GM12878 (cell line): ENCODE data around the gene REEP3. TPM values are rescaled to one million over a fixed set of nuclear protein-coding genes. Genes with fewer than 3 reads are reported as not detected.

ENCODE experiments used
- ATAC-seq: fragments of 200-7000 bp; cut with Tn5 transposase; 3 replicates; pipeline ENCODE4 v1.9.1; 2020; ENCODE audit warnings: mild to moderate bottlenecking, moderate library complexity
- BruUV-seq: library from RNA; stranded (reverse); fragments of 400-500 nt; replicated peaks from 2 replicates; lab custom pipeline; 2021; lab: Mats Ljungman, UMichigan
- CTCF ChIA-PET: fragments of 300-600 bp; sonication (Branson Sonifier 250); formaldehyde crosslinking; extraction: SDS; loops from one replicate; lab custom pipeline; 2021; ENCODE audit warnings: inconsistent platforms; lab: Yijun Ruan, JAX
- POLR2A ChIA-PET: fragments of 350-600 bp; formaldehyde crosslinking; extraction: SDS; loops from one replicate; lab custom pipeline; 2021; ENCODE audit warnings: inconsistent platforms; lab: Charles Lee
- RAD21 ChIA-PET: fragments of 300-600 bp; sonication (Branson Sonifier 250); formaldehyde crosslinking; loops from one replicate; lab custom pipeline; 2023; ENCODE audit warnings: antibody characterized with exemption; ENCODE audit not compliant: unreplicated experiment; lab: Charles Lee
- SMC1A ChIA-PET: fragments of 300-600 bp; sonication (Branson Sonifier 250); formaldehyde crosslinking; loops from one replicate; lab custom pipeline; 2023; ENCODE audit not compliant: unreplicated experiment, uncharacterized antibody; lab: Charles Lee
- DNase-seq: peaks from one replicate; pipeline ENCODE4 v3.0.0-alpha.2; 2011; ENCODE audit warnings: low read depth, low spot score
- FAIRE-seq: peaks from 3 replicates; lab custom pipeline; 2011; peaks lifted over from hg19 to GRCh38; lab: Jason Lieb, UNC
- H2AFZ ChIP-seq: 2 replicates; pipeline ENCODE4 v1.6.0; 2011; ENCODE audit warnings: low read depth, low read length, control low read depth; ENCODE audit not compliant: control insufficient read depth
- H3K27ac ChIP-seq: 2 replicates; pipeline ENCODE4 v1.5.1; 2011; ENCODE audit warnings: control low read depth; ENCODE audit not compliant: control insufficient read depth, insufficient read depth
- H3K27me3 ChIP-seq, 2 experiments: replicated peaks in 1 of 2; 2 replicates each; pipeline versions ENCODE4 v1.6.0 to v1.6.1; 2011; ENCODE audit warnings: low read length in 1 of 2; ENCODE audit not compliant: control insufficient read depth in 2 of 2, insufficient read depth in 2 of 2
- H3K36me3 ChIP-seq, 2 experiments: 2 replicates each; pipeline ENCODE4 v1.5.1; 2011; ENCODE audit warnings: low read length in 1 of 2; ENCODE audit not compliant: control insufficient read depth in 2 of 2, insufficient read depth in 2 of 2
- H3K4me1 ChIP-seq: 2 replicates; pipeline ENCODE4 v1.6.1; 2011; ENCODE audit warnings: mild to moderate bottlenecking, low read length, moderate library complexity, mixed read lengths; ENCODE audit not compliant: control insufficient read depth, insufficient read depth
- H3K4me2 ChIP-seq: 2 replicates; pipeline ENCODE4 v1.6.0; 2011; ENCODE audit warnings: control low read depth; ENCODE audit not compliant: control insufficient read depth, insufficient read depth
- H3K4me3 ChIP-seq: fragments of 200-600 bp; sonication (generic); 2 replicates; pipeline ENCODE4 v1.5.1; 2016
- H3K79me2 ChIP-seq: 2 replicates; pipeline ENCODE4 v1.6.0; 2011; ENCODE audit warnings: low read length; ENCODE audit not compliant: control insufficient read depth, insufficient read depth
- H3K9ac ChIP-seq: 2 replicates; pipeline ENCODE4 v1.8.0; 2011; ENCODE audit warnings: low read length, control low read depth, mixed read lengths; ENCODE audit not compliant: control insufficient read depth, insufficient read depth
- H3K9me3 ChIP-seq: replicated peaks from 3 replicates; pipeline ENCODE4 v1.5.1; 2011; ENCODE audit warnings: mild to moderate bottlenecking, low read length; ENCODE audit not compliant: control insufficient read depth, insufficient read depth
- H4K20me1 ChIP-seq: 2 replicates; pipeline ENCODE4 v1.6.0; 2011; ENCODE audit not compliant: control insufficient read depth, insufficient read depth
- ATF7 ChIP-seq: fragments of 450-650 bp; IDR thresholded peaks from 2 replicates; pipeline ENCODE4 v1.6.1; 2016; ENCODE audit warnings: low read depth, mild to moderate bottlenecking
- DPF2 ChIP-seq: fragments of 450-650 bp; IDR thresholded peaks from 2 replicates; pipeline ENCODE4 v1.6.1; 2017; ENCODE audit warnings: mild to moderate bottlenecking
- ELK1 ChIP-seq: IDR thresholded peaks from 2 replicates; pipeline ENCODE4 v1.6.1; 2012; ENCODE audit warnings: low read depth, low read length, improper control_type of control experiment
- HCFC1 ChIP-seq: fragments of 150-350 bp; IDR thresholded peaks from 2 replicates; pipeline ENCODE4 v1.6.1; 2014; ENCODE audit warnings: low read length
- HDAC2 ChIP-seq: fragments of 200-600 bp; sonication (generic); IDR thresholded peaks from 2 replicates; pipeline ENCODE4 v1.6.1; 2017
- NFYA ChIP-seq: IDR thresholded peaks from 2 replicates; pipeline ENCODE4 v1.6.1; 2011; ENCODE audit warnings: low read depth, mild to moderate bottlenecking, low read length, improper control_type of control experiment, borderline replicate concordance
- NFYB ChIP-seq: IDR thresholded peaks from 2 replicates; pipeline ENCODE4 v1.6.1; 2011; ENCODE audit warnings: low read depth, mild to moderate bottlenecking, low read length, improper control_type of control experiment, moderate library complexity; ENCODE audit not compliant: insufficient read depth
- NR2C1 ChIP-seq: fragments of 450-650 bp; IDR thresholded peaks from 2 replicates; pipeline ENCODE4 v1.6.1; 2017; ENCODE audit warnings: antibody characterized with exemption, mild to moderate bottlenecking, moderate library complexity
- POU2F2 ChIP-seq: IDR thresholded peaks from 3 replicates; pipeline ENCODE4 v1.6.1; 2011; ENCODE audit warnings: low read depth, mild to moderate bottlenecking, low read length, borderline replicate concordance
- RFX5 ChIP-seq: IDR thresholded peaks from 2 replicates; pipeline ENCODE4 v1.6.1; 2011; ENCODE audit warnings: low read depth, low read length, improper control_type of control experiment
- SKIL ChIP-seq: fragments of 450-650 bp; IDR thresholded peaks from 2 replicates; pipeline ENCODE4 v1.6.1; 2017; ENCODE audit warnings: mild to moderate bottlenecking, low read depth, inconsistent platforms; ENCODE audit not compliant: poor library complexity, severe bottlenecking
- SPI1 ChIP-seq: IDR thresholded peaks from 2 replicates; pipeline ENCODE4 v1.6.1; 2011; ENCODE audit warnings: low read depth, mild to moderate bottlenecking, low read length, moderate library complexity, borderline replicate concordance; ENCODE audit not compliant: insufficient read depth
- SREBF2 ChIP-seq: IDR thresholded peaks from 2 replicates; pipeline ENCODE4 v1.6.1; 2012; ENCODE audit warnings: mild to moderate bottlenecking, low read length
- TARDBP ChIP-seq: IDR thresholded peaks from 2 replicates; pipeline ENCODE4 v1.6.1; 2016; ENCODE audit warnings: borderline replicate concordance
- USF1 ChIP-seq: IDR thresholded peaks from 2 replicates; pipeline ENCODE4 v1.6.1; 2011; ENCODE audit warnings: borderline replicate concordance, low read depth, mild to moderate bottlenecking, moderate library complexity, mixed read lengths, low read length; ENCODE audit not compliant: insufficient read depth; ENCODE audit errors: extremely low read length
- ZNF384 ChIP-seq: IDR thresholded peaks from 2 replicates; pipeline ENCODE4 v1.6.1; 2012; ENCODE audit warnings: low read depth, mild to moderate bottlenecking, low read length, improper control_type of control experiment, borderline replicate concordance
- ZZZ3 ChIP-seq: IDR thresholded peaks from 2 replicates; pipeline ENCODE4 v1.6.1; 2011; ENCODE audit warnings: low read depth; ENCODE audit not compliant: control insufficient read depth, insufficient read length
- WGBS: methylation state at CpG from one replicate; pipeline ENCODE4 v1.1.6; 2016; ENCODE audit warnings: low lambda C conversion rate; ENCODE audit not compliant: insufficient replicate concordance, insufficient coverage; ENCODE audit errors: missing lambda C conversion rate; 5-methylcytosine and 5-hydroxymethylcytosine counted together
- in situ Hi-C: fragments of 300-500 bp; cut with MboI; formaldehyde crosslinking; loops from 9 replicates; pipeline ENCODE4 v1.14.3; 2018; ENCODE audit warnings: mixed read lengths
- intact Hi-C: fragments of 100-400 bp; cut with micrococcal nuclease; formaldehyde crosslinking; loops from one replicate; pipeline ENCODE4 v1.14.2; 2022; ENCODE audit not compliant: unreplicated experiment
- polyA plus RNA-seq, 11 experiments: library from polyadenylated mRNA; depleted of rRNA in 4 of 11; unstranded in 6 of 11; stranded (reverse) in 5 of 11; fragments of >200 nt; fragmentation: Nextera tagmentation in 4 of 11; fragmentation: Illumina TruSeq in 1 of 11; extraction: Ambion mirVana in 4 of 11; extraction: Trizol in 1 of 11; gene quantifications; 1 replicate in 1 of 11; 2 replicates in 10 of 11; pipeline versions ENCODE4 v1.2.1 to v1.2.3, GENCODE V29; 2011 to 2016; ENCODE audit warnings: inconsistent platforms in 2 of 11, missing spikeins in 2 of 11, low read depth in 1 of 11
- total RNA-seq, 4 experiments: library from RNA; depleted of rRNA in 3 of 4; stranded (reverse); fragments of >200 nt in 3 of 4; fragmentation: Illumina TruSeq in 1 of 4; extraction: Trizol in 1 of 4; gene quantifications; 2 replicates each; pipeline versions ENCODE4 v1.2.1 to v1.2.3, GENCODE V29; 2013 to 2021

Gene REEP3
- total and polyA plus RNA-seq, 10 of the 15 experiments (the other 5 are each of a cell fraction or from before 2014, with no cell fraction given): 4.9 to 25.9 (median 16.2) TPM

GRCh38 chr10:63483983-63484382, 37.2 kb upstream of the REEP3 start:
- in situ Hi-C loops (no loop called here), intact Hi-C loops (no loop called here)
- ChIA-PET CTCF (no interaction called here), RAD21 (no interaction called here), SMC1A (interaction anchor here (1.0 kb wide), 1 partner anchor 24 kb away, joined by 3 read pairs; no protein-coding TSS in a partner anchor), POLR2A (no interaction called here)
- no peak overlapping the region for H3K9ac ChIP-seq
- ATAC-seq (no peak), DNase-seq (no peak), FAIRE-seq (no peak)
- WGBS: 100% methylated on average over 1 of the region's 1 CpG
- no peak overlapping the region for H3K4me3 ChIP-seq
- H3K9me3 ChIP-seq: no peaks in the 10 kb centered on the region
- no peaks in the 10 kb centered on the region for H3K27me3 ChIP-seq
- H3K36me3 ChIP-seq: no peaks in the 10 kb centered on the region; a peak in 1 of 4 replicates
- no TSS peak for BruUV-seq
- TF ChIP-seq POU2F2: no peak
- TF ChIP-seq SKIL: no peak
- TF ChIP-seq DPF2: no peak
- no peak for TF ChIP-seq NFYA
- no peak for TF ChIP-seq HCFC1
- no peak for TF ChIP-seq ELK1
- no peak for TF ChIP-seq HDAC2
- TF ChIP-seq ZNF384: no peak
- no peak for TF ChIP-seq ATF7
- no peak for TF ChIP-seq NFYB
- no peak for TF ChIP-seq ZZZ3
- TF ChIP-seq USF1: no peak
- no peak for TF ChIP-seq SREBF2
- no peak for TF ChIP-seq RFX5
- no peak for TF ChIP-seq SPI1
- no peak for TF ChIP-seq TARDBP
- TF ChIP-seq NR2C1: no peak
- H3K27ac ChIP-seq: no peak overlapping the region
- H2AFZ ChIP-seq: no peak overlapping the region
- no peaks in the 10 kb centered on the region; the same call in 1 of the 2 replicates for H3K4me1 ChIP-seq
- no peak overlapping the region for H3K4me2 ChIP-seq
- H4K20me1 ChIP-seq: no peaks in the 10 kb centered on the region
- H3K79me2 ChIP-seq: peaks cover 18% of the 10 kb centered on the region
